Pons (tissue), 1 donor: Measurements from ENCODE around the gene STUM.

ENCODE experiments used
- DNase-seq: peaks from one replicate; pipeline ENCODE4 v3.0.0-alpha.2; 2016; ENCODE audit warnings: low spot score

STUM gene

DNA sequence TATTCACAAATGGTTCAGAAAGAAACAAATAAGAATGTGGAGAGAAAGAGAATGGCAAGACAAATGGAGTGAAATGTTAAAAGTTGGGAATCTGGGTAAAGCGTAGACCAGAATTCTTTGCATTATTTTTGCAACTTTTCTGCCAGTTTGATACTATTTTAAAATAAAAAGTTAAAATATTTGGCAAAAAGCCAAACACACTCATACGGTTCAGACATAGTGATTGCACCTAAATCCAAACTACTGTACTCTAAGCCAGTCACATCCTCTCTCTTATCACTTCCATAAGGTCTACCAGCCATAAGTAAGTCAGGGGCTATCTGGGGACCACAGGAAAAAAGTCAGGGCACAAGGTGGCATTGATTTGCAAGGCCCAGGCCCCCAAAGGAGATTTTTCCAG is 14.4 kb downstream of the STUM start:
- no peak for DNase-seq

DNA sequence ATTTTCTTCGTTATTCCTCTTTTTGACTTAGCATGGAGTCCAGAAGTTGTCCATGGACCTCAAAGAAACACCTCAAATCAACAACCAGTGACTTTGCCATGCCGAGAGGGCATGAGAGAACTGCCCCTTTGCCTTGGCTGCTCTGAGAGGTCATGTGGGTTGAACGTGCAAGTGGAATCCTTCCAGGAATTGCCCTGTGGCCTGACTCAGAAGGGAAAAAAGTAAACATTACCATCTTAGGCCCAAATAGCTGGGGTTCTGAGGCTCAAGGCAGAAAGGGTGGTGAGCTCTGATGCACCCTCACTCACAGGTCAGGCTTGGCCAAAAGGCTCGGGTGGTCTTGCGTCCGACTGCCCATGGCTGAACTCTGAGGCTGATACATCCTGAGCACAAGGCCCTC is 15.1 kb downstream of the STUM start:
- no peak for DNase-seq

DNA sequence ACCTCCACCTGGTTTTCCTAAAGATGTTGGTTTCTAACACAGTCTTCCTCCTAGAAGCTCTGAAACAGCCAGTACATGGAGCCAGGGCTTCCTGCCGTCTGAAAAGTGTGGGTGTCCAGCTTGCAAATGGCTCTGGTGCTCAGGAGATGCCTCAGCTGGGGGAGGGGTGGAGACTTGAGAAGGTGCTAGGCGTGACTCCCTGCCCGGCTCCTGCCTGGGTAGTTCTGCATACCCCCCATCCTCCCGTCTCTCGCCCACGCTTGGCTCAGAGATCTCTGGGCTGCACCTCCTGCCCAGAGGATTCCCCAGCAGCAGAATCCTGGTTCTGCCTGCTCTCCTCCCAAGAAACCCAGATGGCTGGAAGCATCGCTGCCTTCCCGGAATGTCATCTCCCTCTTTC is 16.9 kb downstream of the STUM start:
- no peak for DNase-seq

DNA sequence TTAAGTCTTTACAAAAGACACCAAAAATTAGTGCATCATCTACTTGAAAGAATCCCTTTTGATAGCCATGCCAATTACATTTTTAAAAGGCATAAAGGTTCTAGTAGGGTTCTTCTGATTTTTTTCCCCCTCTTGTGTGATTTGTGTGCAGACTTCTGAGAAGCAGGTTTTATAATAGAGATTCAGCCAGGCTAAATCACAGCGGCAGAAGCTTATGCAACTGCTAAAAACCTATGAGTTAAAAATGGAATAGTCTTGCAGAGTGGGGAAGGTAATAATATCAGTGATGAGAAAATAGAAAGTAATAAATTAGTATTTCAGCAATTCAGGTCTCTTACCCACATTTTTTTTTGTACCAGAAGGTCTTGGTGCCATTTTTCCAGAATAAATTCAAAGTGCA is 17.7 kb downstream of the STUM start:
- no peak for DNase-seq

DNA sequence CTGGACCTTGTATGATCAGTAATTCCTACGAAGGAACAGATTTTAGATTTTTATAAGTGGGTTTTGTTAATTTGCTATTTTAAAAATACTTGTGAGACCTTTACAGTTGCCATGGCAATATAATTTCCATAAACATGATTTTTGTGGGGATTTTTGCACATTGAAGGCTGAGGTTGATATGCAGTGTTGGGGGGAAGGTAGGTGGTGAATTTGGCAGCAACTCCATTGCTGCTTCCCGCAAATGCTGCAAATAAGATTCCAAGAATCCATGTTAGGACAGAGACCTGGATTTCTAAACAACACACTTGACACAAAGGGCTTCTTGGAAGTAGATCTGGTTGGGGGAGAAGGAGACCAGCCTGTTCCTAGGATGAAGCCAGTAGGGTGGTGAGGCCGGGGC is 18.2 kb downstream of the STUM start:
- DNase-seq: no peak

DNA sequence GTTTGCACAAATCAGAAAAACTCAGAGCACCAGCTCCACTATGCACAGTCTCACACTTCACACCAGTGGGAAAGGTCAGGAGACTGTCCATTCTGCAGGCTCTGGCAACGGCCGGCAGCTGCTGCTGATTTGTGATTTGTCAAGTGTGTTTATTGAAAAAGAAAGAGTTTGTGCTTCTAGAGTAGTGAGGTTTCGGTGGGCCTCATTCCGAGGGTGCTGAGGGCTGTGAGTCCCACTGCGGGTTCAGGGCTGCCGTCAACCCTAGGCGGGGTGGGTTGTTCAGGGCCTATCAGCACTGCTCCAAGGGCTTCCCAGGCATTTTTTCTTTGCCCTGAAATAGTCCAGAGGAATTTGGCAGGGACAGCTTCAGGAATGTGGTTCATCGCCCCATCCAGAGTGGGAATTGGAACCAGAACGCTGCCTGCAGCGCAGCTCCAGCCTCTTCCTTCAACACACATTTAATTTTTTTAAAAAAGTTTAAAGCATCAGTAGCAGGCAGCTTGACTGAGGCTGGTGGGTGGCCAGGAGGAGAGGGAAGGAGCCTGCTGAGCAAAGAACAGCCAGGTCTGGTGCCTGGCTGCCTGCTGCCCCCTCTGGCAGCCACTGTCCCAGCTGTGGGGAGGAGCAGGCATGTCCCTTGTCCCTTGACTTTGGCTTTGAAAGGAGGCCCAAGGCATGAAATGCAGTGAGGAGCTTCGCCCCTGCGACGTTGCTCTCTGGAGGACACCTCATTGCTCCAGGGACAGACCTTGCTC is 19.7 kb downstream of the STUM start:
- DNase-seq: no peak

DNA sequence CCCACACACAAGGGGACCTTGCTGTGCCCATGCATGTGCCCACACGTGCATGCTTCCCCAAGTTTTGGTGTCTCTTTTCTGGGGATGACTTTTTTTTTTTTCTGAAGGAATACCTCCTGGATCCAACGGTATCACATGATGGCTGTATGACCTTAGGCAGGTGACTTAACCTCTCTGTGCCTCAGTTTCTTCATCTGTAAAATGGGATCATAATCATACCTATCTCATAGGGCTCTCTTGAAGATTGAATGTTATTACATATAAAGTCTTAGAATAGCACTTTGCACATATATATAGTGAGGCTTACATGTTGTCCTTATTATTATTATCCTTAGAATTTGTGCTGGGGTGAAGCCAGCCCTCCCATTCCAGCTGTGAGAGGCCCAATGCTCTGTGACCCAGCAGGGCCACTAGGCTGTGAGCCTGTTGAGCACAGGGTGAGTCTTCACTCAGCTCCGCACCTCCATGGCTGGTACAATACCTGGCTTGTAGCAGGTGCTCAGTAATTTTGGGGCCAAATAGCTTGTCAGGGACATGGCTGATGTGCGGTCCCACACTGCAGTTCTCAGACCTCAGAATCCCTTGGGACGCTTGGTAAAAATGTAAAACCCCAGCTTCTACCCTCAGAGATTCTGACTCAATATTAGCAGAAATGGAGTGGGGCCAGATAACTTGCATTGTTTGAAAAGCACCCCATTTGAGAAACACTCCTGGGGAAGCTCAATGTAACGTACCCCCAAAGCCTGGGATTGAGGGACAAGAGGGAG is 20.6 kb downstream of the STUM start:
- no peak for DNase-seq

DNA sequence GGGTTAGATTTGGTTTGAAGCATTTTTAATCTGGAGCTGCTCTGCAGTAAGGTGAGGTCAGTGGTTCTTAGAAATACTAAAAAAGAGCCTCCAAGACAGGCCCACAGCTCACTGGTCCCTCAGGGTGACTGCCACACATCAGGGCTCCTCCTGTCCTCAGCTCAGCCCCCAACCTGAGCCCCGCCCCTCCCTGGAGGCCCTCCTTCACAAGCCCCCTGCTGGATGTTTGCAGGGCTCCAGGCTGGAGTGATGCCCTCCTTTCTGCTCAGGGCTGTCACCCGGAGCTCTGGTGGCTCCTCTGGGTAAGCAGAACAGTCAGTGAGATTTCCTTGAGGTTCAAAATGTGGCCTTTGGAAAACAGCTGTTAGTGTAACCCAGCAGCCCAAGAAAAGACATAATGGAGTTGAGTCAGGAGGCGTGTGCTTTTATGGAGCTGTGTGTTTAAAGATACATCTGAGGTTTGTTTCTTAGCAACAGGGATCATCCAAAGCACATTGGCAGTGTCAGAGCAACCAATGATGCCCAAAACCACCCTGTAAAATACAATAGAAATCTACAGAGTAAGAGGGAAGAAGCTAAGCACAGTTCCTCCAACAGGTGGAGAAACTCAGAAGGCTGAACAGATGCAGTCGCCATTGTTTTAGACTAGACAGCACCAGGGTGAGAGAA is 21.4 kb downstream of the STUM start:
- no peak for DNase-seq

DNA sequence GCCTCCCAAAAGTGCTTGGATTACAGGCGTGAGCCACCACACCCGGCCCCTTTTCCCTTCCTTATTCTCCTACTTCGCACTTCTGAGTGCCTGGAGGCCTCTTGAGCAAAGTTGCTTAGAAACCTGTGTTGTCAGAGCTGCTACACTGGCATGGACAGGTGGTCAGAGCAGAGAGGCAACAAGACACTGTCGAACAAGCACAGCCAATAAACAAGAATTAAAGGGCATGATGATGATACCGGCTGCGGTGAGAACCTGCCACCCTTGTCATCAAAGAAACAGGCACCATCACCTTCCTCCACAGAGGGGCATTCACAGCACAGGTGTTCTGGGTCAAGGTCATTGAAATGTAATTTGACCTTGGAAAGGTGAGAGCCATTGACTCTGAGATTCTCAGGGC is 23.3 kb downstream of the STUM start:
- DNase-seq: no peak

DNA sequence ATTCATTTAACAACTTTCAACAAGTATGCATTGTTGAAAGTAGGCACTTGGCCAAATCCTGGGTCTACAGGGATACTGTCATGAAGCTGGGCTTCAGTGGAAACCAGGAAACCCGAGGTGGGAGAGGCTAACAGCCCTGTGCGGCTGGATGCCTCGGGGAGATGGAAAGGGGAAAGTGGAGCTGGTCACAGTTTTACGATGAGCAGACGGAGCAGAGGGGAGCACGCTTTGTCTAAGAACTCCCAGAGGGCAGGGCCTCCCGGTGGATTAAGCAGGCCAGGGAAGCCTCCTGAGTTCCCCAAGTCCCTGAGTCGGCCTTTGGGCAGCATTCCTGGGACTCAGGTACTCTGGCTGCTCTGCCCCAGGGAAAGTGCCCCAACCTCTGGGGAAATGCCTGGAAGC is 23.8 kb downstream of the STUM start:
- no peak for DNase-seq

DNA sequence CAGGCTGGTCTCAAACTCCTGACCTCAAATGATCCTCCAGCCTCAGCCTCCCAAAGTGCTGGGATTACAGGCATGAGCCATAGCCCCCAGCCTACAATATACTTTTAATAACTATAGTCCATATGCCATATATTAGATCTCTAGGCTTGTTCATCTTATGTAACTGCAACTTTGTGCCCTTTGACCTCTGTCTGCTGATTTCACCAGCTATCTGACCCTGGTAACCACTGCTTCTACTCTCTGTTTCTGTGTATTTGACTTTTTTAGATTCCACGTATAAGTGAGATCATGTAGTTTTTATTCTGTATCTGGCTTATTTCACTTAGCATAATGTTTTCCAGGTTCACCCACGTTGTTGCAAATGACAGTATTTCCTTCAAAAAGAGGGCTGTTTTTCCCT is 25.5 kb downstream of the STUM start:
- no peak for DNase-seq

DNA sequence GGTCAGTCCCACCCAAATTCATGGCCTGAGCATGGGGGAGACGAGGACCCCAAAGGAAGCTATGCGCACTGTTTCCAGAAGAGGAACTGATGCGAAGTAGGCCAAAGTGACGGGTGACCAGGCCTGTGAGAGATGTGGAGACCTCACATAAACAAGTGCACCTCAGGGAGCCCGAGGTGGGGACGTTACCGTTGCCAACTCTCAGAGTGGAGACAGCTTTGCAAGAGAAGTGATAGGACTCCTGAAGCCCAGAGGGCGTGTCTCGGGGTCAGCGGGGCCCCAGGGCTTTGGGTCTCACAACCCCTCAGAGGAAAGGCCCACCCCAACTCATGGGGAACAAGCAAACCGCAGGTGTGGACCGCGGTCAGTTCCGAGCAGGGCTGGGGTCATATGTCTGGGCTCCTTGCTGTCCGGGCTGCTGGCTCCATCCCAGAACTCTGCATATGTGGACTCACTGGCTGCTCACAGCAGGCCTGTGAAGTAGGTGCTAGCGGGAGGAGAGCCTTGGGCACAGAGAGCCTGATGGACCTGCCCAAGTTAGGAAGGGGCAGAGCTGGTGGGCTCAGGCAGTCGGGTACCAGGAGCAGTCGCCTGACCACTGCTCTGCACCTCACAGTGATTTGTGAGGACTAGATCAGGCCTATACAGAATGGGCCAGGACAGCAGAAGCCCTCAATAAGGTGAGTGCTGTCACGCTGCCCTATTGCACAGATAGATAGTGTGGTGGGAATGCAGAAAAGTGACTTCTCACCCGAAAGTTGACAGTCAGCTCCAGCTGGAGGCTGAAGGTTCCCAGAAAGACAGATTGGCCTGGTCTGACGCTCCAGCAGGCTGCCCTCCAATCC is 26.2 kb downstream of the STUM start:
- DNase-seq: no peak

DNA sequence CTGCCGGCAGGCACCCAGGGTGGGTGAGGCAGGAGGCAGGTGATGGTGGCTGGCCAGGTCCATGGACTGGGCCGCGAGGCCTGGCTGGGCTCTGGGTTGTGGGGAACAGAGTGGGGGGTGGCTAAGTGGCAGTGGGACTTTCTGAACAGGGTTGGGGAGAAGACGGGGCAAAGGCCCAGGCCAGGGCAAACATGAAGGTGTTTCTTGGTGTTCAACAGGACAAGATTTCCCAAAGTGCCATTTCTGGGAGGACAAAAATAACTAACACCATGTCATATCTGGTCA is 26.8 kb downstream of the STUM start:
- no peak for DNase-seq

DNA sequence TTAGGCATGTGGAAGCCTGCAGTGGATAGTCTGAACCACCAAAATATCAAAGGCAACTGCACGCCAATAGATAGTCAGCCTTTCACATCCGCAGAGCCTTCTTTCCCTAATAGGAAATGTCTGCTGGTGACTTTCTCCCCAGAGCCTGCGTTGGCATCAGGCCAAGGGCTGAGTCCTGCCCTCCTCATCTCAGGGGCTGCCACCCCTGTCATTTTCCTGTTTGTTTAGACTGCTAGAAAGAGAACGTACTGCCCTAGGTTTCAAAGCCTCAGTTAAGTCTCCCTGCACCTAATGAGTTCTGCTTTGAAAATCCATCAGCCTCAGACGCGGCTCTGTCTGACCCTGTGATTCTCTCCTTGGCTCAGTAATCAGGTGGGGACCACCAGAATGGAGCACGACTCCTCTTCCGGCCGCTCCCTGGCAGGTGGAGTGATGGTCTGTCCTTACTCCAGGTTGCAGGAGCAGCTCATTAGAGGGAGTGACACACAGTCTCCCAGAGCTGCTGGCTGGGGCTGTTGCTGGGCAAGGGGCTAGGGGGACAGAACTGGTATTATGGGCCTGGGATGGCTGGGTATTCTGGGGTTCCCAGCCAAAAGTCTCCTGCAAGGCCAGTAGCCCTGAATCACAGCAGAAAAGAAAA is 27.3 kb downstream of the STUM start:
- DNase-seq: no peak

DNA sequence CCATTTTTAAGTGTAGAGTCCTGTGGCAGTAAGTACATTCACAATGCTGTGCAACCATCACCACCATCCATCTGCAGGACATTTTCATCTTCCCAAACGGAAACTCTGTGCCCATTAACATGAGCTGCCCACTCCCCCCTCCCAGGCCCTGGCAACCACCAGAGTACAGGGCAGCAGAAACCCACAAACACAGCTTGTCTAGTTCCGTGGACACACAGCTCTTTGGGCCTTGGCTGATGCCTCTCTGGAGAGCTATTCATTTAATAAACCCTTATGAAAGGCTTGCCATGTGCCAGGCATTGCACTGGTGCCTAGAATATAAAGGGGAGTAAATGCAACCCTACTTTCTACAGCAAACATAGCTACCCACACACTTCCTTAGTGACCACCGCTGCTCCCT is 28.0 kb downstream of the STUM start:
- no peak for DNase-seq

DNA sequence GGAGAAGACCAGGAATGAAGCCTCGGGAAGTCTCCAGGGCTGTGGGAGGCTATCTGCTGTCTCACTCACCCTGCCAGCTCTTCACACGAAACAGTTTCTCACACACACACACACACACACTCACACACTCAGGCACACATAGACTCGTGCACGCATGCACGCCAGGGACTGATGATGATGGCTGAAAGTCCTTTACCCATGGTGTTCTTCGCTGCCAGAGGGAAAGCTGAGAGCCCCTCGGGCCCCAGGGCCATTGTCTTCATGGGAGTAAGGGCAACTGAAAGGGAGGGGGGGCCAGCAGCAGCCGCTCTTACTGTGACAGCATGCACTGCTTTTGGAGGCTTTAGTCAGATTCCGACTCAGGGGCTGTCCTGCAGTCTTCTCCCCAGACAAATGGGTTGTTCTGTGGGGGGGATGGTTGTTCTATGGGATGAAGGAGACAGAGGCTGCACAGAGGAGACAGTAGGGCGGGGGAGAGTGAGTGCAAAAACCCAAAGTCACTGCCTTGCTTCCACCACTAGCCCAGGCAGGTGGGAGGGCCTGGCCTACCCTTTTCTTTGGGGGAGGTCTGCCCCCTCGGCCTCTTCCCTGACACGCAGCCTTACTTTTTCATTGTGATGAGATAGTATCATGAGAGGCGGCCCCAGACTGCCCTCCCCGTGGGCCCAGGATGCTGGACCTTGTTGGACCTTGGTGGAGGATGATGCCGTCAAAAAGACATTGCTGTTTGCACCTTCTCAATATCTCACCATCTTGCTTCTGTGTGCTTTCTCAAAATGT is 29.0 kb downstream of the STUM start:
- DNase-seq: no peak

DNA sequence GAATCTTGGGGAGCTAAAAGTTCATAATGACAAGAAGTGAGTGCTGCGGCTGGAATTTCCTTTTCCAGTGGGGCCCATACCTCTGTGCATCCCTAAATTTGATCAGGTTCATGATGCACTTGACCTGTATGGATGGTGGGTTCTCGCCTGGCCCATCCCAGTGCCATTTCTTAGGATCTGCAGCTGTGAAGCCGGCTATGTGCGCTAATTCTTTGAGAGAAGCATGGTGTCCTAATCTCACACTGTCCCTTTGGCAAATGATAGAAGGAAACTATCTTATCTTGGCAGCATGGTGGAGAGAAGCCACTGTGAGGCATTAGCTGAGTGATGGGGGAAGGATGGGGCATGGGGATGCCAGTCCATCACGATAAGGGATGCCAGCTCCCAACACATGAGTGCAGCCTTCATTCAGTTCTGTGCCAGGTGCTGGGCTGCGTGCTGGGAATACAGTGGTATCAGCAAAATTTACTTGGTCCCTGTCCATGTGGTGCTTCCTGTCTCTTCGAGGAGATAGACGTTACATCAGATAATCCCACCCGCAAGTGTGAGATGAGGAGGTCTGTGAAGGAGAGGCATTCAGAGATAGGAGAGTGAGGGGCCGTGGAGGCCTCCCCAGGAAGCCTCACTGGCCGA is 30.5 kb downstream of the STUM start:
- no peak for DNase-seq

DNA sequence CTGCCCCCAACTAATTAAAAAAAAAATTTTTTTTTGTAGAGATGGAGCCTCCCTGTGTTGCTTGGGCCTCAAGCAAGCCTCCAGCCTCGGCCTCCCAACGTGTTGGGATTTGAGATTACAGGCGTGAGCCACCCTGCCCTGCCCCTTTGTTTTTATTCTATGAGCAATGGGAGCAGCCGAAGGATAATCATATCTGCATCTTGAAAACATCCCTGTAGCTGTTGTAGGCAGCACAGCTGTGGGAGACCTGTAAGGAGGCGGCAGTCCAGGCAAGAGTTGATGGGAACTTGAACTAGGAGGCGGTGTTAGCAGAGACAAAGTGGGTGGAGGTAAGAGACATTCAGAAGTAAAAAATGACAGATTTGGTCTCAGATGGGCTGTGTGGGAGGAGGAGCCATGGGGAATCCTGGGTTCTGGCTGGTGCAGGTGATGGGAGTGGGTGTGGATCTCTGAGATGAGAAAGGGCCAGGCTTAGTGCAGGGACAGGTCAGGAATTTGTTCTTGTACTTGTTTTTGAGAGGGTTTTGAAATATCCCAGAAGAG is 31.3 kb downstream of the STUM start:
- no peak for DNase-seq

DNA sequence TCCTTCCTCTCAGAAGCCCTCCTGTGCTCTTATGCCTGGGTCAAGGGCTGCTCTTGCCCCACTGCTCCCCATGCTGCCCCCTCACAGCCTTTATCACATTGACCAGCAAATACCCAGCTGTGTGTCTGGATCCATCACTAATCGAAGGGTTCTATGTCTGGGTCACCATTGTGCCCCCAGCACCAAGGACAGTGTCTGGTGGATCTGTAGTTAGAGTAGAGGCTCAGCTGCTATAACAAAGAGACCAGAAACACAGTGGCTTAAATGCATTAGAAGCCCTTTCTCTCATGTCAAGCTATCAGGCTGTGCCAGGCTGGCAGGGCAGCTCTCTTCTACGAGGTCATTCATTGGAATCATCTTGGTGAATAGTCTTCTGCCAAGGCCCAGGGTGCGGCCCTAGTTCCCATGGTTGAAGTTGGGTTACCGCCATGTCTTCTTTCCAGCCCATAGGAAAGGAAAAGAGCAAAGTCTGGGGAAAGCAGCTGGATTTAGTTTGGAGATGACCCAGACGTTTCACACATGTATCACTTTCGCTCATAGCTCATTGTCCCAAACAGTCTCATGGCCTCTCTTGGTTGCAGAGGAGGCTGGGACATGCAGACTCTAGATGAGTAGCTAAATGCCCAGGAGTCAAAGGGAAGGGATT is 32.2 kb downstream of the STUM start:
- DNase-seq: no peak
